Mesenteric fat pad (tissue), 1 donor: ENCODE results near the gene LAX1. TPM values are rescaled to one million over a fixed set of nuclear protein-coding genes. Genes with fewer than 3 reads are reported as not detected.
"Not testable (repeated sequence)": the region's sequence is repeated elsewhere in the genome, so short reads cannot be mapped to it uniquely, and the experiment has no call there.

ENCODE experiments used
- DNase-seq: peaks from one replicate; pipeline ENCODE4 v3.0.0-alpha.2; 2020; ENCODE audit warnings: low spot score
- total RNA-seq: library from RNA; stranded (reverse); fragmentation: NEBNext Ultra II Directional; extraction: Animal tissue kit (Norgen Biotek cat#: 25700); gene quantifications from one replicate; pipeline ENCODE4 v1.2.1, GENCODE V29; 2021
- donor health status: DM: yes; HTN: yes; CAD: no.

The LAX1 gene
- total RNA-seq, 1 donor from 2014 or later: 1.3 TPM

DNA sequence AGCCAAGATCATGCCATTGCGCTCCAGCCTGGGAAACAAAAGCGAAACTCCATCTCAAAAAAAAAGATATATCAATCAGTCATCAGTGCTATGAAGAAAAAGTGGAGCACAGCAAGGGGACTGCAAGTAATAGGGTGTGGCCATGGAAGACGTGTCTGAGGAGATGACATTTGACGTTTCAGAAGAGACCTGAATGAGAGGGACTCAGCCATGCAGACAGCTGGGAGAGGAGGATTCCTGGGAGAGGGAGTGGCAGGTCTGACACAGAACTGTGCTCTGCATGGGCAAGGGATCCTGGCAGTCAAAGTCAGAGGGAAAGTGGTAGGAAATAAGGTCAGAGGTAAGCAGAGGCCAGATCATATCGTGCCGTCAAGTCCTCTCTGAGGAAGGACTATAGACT lies 3.3 kb downstream of the LAX1 start:
- DNase-seq: no peak

DNA sequence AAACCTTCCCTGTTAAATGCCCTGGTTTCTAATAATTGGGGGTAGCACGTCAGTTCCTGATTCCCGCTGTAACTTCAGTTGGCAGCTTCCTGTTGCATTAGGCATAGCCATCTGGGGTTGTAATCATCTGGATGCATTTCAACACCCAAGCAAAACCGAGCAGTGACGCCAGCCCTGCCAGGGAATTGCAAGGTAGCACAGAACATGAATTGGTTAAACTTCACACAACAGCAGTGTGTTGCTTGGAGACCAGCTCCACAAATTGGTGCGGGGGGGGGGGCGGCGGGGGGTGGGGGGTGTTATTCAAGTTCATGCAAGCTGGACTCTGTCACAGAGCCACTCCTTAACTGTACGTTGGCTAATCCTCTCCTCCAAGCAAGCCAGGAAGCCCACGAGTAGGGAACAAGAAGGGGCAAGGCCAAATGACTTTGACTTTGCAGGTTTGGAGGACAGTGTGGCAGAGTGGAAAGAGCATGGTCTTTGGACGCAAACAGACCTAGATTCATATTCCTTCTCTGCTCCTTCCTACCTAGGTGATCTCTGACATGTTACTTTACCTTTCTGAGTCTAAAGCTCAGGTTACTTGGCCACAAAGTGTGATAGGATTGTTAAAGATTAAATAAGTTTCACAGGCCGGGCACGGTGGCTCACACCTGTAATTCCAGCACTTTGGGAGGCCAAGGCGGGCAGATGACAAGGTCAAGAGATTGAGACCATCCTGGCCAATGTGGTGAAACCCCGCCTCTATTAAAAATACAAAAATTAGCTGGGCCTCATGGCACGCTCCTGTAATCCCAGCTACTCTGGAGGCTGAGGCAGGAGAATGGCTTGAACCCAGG lies 4.7 kb downstream of the LAX1 start:
- peak; percentile 90 for DNase-seq

DNA sequence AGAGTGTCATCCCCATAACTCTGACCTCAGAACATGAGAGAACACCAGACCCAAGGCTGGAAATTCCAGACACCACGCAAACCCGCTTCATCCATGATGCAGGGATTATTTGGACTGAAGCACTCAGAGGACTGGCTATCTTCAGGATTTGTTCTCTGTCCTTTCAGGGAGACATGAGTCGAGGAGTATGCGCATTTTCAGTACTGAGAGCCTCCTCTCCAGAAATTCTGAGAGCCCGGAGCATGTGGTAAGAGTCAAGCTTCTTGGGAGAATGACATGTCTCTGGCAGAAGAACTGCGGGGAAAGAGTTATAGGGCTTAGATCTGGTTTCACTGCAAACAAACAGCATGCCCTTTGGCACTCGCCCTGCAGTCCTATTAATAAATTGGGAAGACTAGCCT lies 6.9 kb downstream of the LAX1 start:
- DNase-seq: no peak

DNA sequence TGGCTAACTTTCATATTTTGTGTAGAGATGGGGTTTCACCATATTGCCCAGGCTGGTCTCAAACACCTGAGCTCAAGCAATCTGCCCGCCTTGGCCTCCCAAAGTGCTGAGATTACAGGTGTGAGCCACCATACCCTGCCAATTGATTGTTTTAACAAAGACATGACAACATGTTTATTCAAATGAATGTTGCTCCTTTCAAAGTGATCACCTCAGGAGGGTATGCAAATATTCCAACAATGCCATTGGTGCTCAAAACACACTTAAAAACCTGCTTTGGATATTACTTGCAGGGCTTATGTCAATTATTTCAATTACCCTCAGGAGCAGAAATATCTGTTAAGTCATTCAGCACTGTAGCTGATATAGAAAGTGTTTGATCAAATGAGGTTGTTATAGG lies 7.9 kb downstream of the LAX1 start:
- no peak for DNase-seq

DNA sequence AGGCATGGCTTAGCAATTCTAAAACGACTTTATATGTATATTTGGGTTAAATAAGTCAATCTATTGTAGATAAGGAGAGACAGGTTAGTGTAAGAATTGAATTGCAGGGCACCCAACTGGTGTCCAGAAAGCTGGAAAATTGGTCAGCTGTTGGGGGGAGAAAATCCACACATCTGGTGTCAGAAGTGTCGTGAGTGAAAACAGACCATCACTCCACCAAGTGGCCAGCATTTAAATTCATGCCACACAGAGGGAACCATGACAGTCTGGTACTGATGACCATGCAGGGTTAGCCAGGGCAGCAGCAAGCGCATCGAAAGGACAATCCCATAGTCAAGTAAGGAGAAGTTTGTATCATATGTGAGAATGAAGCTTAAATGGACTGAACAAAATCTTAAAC lies 11.7 kb downstream of the LAX1 start:
- no peak for DNase-seq

DNA sequence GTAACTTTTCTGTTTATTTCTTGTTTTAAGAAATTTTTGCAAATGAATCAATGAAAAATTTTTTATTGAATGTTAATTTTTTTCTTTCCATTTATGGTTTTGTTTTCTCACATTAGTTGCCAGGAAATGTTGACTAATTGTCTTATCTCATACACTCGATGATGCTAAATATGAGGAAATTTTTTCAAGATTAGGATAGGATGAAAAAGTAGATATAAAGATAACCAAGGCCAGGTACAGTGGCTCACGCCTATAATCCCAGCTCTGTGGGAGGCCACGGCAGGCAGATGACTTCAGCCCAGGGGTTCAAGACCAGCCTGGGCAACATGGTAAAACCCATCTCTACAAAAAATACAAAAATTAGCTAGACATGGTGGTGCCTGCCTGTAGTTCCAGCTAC lies 12.6 kb downstream of the LAX1 start:
- peak; percentile 5 for DNase-seq

DNA sequence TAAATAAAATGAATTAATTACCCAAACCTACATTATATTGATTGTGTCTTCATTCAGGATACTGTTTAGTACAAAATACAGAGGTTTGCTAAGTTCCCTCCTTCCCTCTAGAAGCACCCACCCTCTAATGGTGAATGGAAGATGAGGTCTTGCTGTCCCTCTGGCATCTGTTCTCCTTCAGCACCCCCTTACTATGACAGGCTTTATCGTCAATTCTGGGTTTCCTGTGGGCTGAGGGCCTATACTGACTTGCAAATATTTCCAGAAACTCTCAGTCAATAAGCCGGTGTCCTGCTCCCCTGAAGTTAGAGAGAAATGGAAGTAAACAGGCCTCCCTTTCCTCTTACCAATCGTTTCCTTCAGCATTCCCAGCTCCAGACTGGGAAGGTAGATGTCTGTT lies 13.2 kb downstream of the LAX1 start:
- no peak for DNase-seq

DNA sequence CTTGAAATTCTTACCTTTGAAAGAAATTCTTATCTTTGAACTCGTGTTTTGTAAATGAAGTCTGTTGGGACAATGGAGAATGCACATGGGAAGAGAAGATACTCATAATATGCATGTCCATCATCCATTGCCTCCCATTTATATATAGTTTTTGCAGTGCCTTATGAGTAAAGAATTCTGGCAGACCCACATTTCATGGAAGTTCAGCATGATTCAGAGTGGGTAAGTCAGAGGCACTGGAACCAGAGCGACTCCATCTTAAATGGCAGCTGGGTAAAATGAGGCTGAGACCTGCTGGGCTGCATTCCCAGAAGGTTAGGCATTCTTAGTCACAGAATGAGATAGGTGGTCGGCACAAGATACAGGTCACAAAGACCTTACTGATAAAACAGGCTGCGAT lies 13.8 kb downstream of the LAX1 start:
- DNase-seq: peak; percentile 9

DNA sequence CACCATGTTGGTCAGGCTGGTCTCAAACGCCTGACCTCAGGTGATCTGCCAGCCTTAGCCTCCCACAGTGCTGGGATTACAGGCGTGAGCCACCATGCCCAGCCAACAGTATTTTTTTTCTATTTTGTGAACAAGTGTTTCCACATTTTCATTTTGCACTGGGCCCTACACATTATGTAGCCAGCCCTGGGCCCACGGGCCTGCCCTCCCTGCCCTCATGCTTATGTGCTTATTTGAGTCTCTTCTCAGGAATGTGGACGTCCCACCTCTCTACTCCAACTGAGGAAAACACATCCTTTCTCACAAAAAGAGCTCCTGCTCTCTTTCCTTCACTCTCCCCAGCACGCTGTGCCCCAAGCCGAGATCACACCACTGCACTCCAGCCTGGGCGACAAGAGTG lies 17.0 kb downstream of the LAX1 start:
- peak; percentile 43 for DNase-seq

DNA sequence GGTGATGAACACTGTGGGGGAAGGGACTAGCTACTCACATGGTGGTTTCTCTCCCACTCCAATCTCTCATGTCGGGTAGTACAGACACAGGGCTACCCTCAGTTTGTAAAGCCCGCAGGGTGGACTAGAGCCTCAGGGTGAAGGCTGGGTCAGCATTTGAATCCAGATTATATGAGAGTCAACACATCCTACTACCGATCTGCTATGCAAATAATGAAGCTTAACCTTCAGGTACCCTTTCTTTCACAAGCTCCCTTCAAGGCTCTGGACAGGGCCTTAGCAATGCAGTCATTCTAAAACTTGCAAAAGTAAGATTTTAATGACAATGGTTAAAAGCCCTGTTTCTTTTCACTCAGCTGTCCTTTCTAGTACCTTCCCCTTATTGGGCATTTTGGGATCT lies 25.0 kb downstream of the LAX1 start:
- no peak for DNase-seq

DNA sequence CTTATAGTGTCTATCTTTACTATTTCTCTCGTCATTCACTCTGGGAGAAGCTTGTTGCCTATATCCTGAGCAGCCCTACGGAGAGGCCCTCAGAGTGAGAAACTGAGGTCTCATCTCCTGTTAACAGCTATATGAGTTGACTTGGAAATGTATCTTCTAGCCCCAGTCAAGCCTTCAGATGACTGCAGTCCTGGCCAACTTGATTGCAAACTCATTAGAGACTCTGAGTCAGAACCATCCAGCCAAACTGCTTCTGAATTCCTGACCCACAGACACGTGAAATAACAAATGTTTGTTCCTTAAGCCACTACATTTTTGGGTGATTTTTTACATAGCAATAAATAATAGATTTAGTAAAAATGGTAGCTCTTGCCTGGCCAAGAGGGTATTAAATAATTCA lies 26.5 kb downstream of the LAX1 start:
- DNase-seq: no peak

DNA sequence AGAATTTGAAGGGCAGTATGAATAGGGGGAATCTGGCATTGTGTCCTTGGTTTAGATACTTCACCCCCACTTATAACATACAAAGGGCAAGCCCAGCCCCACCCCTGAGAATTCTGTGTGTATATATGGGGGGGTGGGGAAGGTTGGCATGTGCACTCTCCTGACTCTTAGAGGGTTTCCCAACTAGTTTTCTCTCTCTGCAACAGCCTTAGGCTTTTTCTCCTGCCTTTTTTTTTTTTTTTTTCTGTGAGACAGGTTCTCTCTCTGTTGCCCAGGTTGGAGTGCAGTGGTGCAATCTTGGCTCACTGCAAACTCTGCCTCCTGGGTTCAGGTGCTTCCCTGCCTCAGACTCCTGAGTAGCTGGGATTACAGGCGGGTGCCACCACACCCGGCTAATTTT lies 27.5 kb downstream of the LAX1 start:
- DNase-seq: no peak

DNA sequence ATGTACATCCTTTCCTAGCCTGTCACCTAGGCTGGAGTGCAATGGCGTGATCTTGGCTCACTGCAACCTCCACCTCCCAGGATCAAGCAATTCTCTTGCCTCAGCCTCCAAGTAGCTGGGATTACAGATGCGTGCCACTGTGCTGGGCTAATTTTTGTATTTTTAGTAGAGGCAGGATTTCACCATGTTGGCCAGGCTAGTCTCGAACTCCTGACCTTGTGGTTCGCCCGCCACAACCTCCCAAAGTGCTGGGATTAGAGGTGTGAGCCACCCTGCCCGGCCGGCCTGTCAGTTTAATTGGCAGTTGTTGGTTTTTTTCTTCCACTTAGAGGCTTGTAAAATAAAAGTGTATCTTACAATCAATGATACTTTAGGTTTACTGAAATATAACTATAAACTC lies 28.6 kb downstream of the LAX1 start:
- DNase-seq: not testable (repeated sequence)

DNA sequence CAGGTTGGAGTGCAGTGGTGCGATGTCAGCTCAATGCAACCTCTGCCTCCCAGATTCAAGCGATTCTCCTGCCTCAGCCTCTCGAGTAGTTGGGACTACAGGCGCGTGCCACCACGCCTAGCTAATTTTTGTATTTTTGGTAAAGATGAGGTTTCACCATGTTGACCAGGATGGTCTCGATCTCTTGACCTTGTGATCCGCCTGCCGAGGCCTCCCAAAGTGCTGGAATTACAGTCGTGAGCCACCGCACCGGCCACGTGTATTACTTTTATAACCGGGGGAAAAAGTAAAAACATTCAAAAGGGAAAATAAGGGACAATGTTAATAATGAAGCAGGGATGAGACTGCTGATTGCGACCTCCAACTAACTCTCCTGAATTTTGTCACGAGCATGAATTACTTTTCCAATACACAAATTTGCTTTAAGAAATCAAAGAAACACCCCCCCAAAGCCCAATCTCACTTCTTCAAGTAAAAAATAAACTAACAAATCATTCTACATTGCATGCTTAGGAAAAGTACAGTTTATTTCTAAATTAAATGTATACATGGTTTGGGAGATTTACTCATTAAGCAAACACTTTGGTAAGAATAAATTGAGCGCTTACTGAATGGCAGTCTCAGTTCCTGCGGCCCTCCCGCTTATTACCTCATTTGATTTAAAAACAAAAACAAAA lies 29.9 kb downstream of the LAX1 start:
- DNase-seq: no peak

DNA sequence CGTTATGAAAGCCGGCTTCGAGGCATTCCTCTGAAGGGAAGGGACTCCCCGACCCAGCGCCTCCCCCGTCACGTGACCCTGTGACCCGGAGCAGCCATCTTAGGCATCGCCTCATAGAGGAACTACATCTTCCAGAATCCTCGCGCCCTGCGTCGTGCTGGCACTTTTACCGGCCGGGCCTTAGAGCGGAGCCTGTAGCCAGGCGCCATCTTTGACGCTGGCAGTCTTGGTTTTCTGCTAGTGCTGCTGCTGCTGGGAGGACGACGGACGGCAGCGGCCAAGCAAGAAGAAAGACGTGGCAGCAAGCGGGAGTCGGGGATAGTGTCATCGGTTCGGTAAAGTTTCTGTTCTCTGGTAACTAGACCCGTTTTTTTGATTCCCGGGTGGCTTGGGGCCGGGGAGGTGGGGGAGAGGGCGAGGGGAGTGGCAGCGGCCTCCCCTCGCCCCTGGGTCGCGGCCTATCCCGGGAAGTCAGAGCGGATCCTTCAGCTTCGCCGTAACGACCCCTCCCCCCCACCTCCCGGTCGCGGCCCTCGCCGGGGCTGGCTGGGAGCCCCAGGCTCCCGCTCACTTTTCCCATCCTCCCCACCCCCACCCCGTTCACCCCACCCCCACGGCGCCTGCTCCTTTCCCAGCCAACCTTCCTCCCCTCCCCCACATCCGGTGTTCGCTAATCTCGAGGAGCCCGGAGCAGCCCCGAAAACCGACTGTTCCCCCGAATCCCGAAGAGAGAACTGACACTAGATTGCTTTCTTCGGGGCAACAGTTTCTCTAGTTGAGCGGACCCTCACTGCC lies 30.7 kb downstream of the LAX1 start, which contains the start of the genes ZBED6 and ZC3H11A:
Gene ZBED6 (plus strand): TSS at position 183 of the 795 bp plus-strand sequence. CDS start 1,900 bp downstream, outside the sequence.
Gene ZC3H11A (plus strand): TSS at position 183 of the 795 bp plus-strand sequence. CDS start 21,448 bp downstream, outside the sequence.
- DNase-seq: peak; percentile 99

DNA sequence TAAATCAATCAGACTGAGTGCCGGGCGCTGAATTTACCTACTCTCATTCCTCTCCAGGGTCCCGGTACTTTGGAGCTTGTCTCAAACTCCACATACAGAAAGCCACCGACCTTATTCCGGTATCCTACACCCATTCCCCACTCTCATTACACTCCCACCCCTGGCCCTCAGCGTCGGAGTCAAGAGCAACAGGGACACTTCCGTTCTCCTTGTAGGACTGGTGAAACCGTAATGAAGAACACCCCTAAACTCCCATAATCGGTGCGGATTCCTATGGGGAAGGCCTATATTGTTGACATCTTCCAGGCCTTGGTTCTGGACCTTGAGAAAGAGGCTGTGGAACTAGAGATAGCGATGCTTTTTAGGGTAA lies 31.2 kb downstream of the LAX1 start:
- DNase-seq: no peak

DNA sequence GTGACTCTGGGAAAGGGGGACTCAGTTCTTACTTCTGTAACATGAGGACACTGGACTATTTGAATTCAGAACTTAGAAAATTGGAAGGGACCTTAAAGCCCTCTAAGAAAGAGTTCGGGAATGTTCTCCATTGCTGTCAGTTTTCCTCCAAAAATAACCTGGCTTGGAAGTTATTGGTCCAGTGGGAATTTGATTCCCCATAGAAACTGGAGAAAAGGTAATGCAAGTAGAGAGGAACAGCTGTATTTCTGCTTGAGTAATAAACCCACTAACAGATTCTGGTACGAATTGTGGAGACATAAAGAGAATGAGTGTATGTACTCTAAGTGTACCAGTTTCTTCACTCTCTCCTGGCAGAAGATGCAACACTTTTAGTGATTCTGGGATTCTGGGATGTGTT lies 32.2 kb downstream of the LAX1 start:
- DNase-seq: no peak

DNA sequence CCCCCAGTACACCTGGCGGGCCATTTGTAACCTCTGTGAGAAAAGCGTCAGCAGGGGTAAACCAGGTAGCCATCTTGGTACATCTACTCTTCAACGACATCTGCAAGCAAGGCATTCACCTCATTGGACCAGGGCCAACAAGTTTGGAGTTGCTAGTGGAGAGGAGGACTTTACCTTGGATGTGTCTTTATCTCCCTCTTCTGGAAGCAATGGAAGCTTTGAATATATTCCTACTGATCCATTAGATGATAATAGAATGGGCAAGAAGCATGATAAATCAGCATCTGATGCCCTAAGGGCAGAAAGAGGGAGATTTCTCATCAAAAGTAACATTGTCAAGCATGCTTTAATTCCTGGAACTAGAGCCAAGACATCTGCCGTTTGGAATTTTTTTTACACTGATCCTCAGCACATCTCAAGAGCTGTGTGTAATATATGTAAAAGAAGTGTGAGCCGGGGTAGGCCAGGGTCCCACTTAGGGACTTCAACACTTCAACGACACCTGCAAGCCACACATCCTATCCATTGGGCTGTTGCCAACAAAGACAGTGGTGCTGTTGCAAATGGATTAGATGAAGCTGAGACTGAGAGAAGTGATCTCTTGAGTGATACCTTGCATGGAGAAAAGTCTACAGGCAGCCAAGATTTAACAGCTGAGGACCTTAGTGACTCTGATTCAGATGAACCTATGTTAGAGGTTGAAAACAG lies 33.1 kb downstream of the LAX1 start:
- no peak for DNase-seq

DNA sequence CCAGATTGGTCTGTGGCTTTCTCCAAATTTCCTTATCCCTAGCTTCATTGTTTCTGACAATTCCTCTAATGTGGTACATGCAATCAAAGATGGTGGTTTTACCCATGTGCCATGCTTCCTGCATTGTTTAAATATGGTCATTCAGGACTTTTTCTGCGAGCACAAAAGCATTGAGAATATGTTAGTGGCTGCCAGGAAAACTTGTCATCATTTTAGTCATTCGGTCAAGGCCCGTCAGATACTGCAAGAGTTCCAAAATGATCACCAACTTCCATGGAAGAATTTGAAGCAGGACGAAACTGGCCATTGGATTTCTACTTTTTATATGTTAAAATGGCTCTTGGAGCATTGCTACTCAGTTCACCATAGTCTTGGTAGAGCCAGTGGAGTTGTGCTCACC lies 34.2 kb downstream of the LAX1 start:
- DNase-seq: no peak

DNA sequence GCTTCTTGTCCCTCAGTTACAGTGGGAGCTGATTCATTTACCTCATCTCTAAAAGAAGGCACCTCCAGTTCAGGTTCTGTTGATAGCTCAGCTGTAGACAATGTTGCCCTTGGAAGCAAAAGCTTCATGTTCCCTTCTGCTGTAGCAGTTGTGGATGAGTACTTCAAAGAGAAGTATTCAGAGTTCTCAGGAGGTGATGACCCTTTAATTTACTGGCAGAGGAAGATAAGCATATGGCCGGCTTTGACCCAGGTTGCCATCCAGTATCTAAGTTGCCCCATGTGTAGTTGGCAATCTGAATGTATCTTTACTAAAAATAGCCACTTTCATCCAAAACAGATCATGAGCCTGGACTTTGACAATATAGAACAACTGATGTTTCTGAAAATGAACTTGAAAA lies 35.0 kb downstream of the LAX1 start:
- DNase-seq: no peak

DNA sequence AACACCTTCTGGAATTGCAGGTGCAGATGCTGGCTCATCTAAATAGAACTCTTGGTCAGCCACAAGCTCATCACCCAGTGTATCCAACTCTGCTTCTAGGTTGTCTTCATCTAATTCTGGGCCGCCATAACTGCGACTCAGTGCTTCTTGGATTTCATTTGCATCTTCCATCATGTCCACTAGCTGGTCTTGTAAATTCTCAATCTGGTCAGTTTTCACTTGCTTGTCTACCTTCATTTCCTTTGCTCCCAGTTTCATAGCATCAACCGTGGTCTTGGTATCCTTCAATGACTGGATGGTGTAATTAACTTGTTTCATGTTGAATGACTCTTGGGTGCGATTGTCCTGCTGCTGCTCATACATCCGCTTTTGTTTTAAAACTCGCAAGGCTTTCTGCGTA lies 40.7 kb downstream of the LAX1 start:
- no peak for DNase-seq
